ENCODE measurements around the gene CTDSP1.

GRCh38 chr2:218354045-218354444 is 45.6 kb upstream of the CTDSP1 start:
- TF ChIP-seq CTCF (IDR thresholded peaks at IDR 0.05) (no peak), POLR2A (IDR thresholded peaks at IDR 0.05) (no peak)

Measured in heart left ventricle (tissue), 13 donors.